Gastrocnemius medialis (tissue), 4 donors: Measurements from ENCODE around the gene INSL6.

Source experiments
- CTCF ChIP-seq, 5 experiments: fragments of 450-650 bp in 3 of 5; fragments of 200-600 bp in 2 of 5; sonication (generic) in 2 of 5; IDR thresholded peaks in 4 of 5; conservative IDR thresholded peaks in 1 of 5; 1 replicate in 4 of 5; 2 replicates in 1 of 5; pipeline ENCODE4 v1.5.1; 2016 to 2019; ENCODE audit warnings: antibody characterized with exemption in 5 of 5, mild to moderate bottlenecking in 3 of 5, moderate library complexity in 3 of 5
- POLR2A ChIP-seq, 2 donors: fragments of 450-650 bp; IDR thresholded peaks; one replicate each; pipeline ENCODE4 v1.6.1; 2017; ENCODE audit warnings: antibody characterized with exemption in 2 of 2, mild to moderate bottlenecking in 2 of 2, moderate library complexity in 2 of 2

- TF ChIP-seq CTCF (IDR thresholded peaks at IDR 0.05 in 4 of 5, conservative IDR thresholded peaks at IDR 0.05 in 1 of 5) (no peak), POLR2A (IDR thresholded peaks at IDR 0.05) (no peak)
Observed at GRCh38 chr9:5185220-5185840, at the start of gene INSL6.
